Small intestine (tissue), 4 donors: Measurements from ENCODE around the gene LGI2. TPM values are rescaled to one million over a fixed set of nuclear protein-coding genes. Genes with fewer than 3 reads are reported as not detected.

ENCODE experiments used
- polyA plus RNA-seq, 4 donors: library from polyadenylated mRNA; stranded (reverse) in 3 of 4; unstranded in 1 of 4; fragments of 200-250 nt in 3 of 4; fragments of 120-200 nt in 1 of 4; gene quantifications; one replicate each; pipeline versions ENCODE4 v1.2.1 to v1.2.3, GENCODE V29; 2013
- donor health status: healthy with polysubstance abuse.
- donor health status: Bipolar disorder and iron deficiency.
- donor health status: healthy.

Gene LGI2
- polyA plus RNA-seq, 4 donors: 0.42 to 0.65 TPM; not detected in 2

Other genes starting within 250 kb of the LGI2 start
- gene SOD3, start 235.4 kb downstream of the LGI2 start, polyA plus RNA-seq: 10 to 100 TPM in 1 of 4 donors, 1 to 10 TPM in 1, under 1 TPM in 1, not detected in 1; 0.90 to 15.6 (median 1.6) TPM
- gene CCDC149, start 117.9 kb downstream of the LGI2 start, polyA plus RNA-seq: 10 to 100 TPM in 1 of 4 donors, 1 to 10 TPM in 3; 2.2 to 13.2 (median 5.2) TPM
- gene SEPSECS, start 129.5 kb upstream of the LGI2 start, polyA plus RNA-seq: 10 to 100 TPM in 3 of 4 donors, 1 to 10 TPM in 1; 5.7 to 23.0 (median 16.7) TPM
- gene PI4K2B, start 203.1 kb upstream of the LGI2 start, polyA plus RNA-seq: 10 to 100 TPM; 24.2 to 93.3 (median 50.2) TPM